ENCODE results near the gene TREML4.

- no peak for TF ChIP-seq CTCF (IDR thresholded peaks at IDR 0.05)
- TF ChIP-seq POLR2A (IDR thresholded peaks at IDR 0.05) = no peak
Measured at GRCh38 chr6:41288030-41288753, 60.0 kb downstream of the TREML4 start.
